Endothelial cell of umbilical vein (primary cell): ENCODE results near the gene RPUSD4. TPM values are rescaled to one million over a fixed set of nuclear protein-coding genes. Genes with fewer than 3 reads are reported as not detected.
A peak's percentile ranks its signal among the peaks of the same experiment; 100 is the strongest.

Source experiments
- BruUV-seq: library from RNA; stranded (reverse); fragments of 400-500 nt; replicated peaks from 2 replicates; lab custom pipeline; 2021; lab: Mats Ljungman, UMichigan
- CTCF ChIA-PET: fragments of 300-600, 350-600 bp; sonication (Branson Sonifier 250); formaldehyde crosslinking; loops from one replicate; lab custom pipeline; 2021; ENCODE audit warnings: antibody characterized with exemption, inconsistent platforms; lab: Charles Lee
- POLR2A ChIA-PET: fragments of 300-600, 350-600 bp; sonication (Branson Sonifier 250); formaldehyde crosslinking; loops from one replicate; lab custom pipeline; 2021; ENCODE audit warnings: antibody characterized with exemption, inconsistent platforms; lab: Charles Lee
- DNase-seq: peaks from one replicate; pipeline ENCODE4 v3.0.0-alpha.2; 2011; ENCODE audit warnings: low read depth, low spot score
- FAIRE-seq: peaks from 2 replicates; lab custom pipeline; 2011; peaks lifted over from hg19 to GRCh38; lab: Jason Lieb, UNC
- H2AFZ ChIP-seq: 2 replicates; pipeline ENCODE4 v1.6.0; 2012; ENCODE audit warnings: low read depth, low read length, control low read depth, inconsistent platforms
- H3K27ac ChIP-seq: 2 replicates; pipeline ENCODE4 v1.5.1; 2011; ENCODE audit warnings: low read depth, mild to moderate bottlenecking, control low read depth, low read length, moderate library complexity; ENCODE audit not compliant: insufficient read depth
- H3K27me3 ChIP-seq, 2 experiments: 2 replicates each; pipeline versions ENCODE4 v1.6.0 to v1.6.1; 2011; ENCODE audit warnings: low read length in 2 of 2, mixed read lengths in 1 of 2; ENCODE audit not compliant: control insufficient read depth in 2 of 2, insufficient read depth in 2 of 2
- H3K36me3 ChIP-seq, 2 experiments: 2 replicates in 1 of 2; 3 replicates in 1 of 2; pipeline ENCODE4 v1.5.1; 2011; ENCODE audit warnings: low read length in 2 of 2, mild to moderate bottlenecking in 1 of 2, moderate library complexity in 1 of 2; ENCODE audit not compliant: control insufficient read depth in 2 of 2, insufficient read depth in 2 of 2; ENCODE audit errors: extremely low read depth in 1 of 2
- H3K4me1 ChIP-seq: 3 replicates; pipeline ENCODE4 v1.5.1; 2011; ENCODE audit warnings: mild to moderate bottlenecking, low read length; ENCODE audit not compliant: control insufficient read depth, insufficient read depth; ENCODE audit errors: extremely low read depth
- H3K4me2 ChIP-seq: 2 replicates; pipeline ENCODE4 v1.6.1; 2011; ENCODE audit warnings: low read length, control low read depth, mixed read lengths; ENCODE audit not compliant: insufficient read depth
- H3K4me3 ChIP-seq, 3 experiments: fragments of 200-600 bp in 1 of 3; sonication (generic), shearing (Covaris generic) in 1 of 3; replicated peaks in 1 of 3; 2 replicates each; pipeline ENCODE4 v1.5.1; 2011 to 2016; ENCODE audit warnings: control low read depth in 3 of 3, low read length in 3 of 3, mild to moderate bottlenecking in 2 of 3, inconsistent platforms in 1 of 3, low read depth in 1 of 3, moderate library complexity in 1 of 3; ENCODE audit not compliant: insufficient read depth in 1 of 3
- H3K79me2 ChIP-seq: 2 replicates; pipeline ENCODE4 v1.6.0; 2012; ENCODE audit warnings: low read length, inconsistent platforms; ENCODE audit not compliant: control insufficient read depth, insufficient read depth
- H3K9ac ChIP-seq: replicated peaks from 2 replicates; pipeline ENCODE3; 2011; ENCODE audit warnings: low read length, control low read depth; ENCODE audit not compliant: insufficient read depth; ENCODE audit errors: extremely low read depth
- H3K9me1 ChIP-seq: replicated peaks from 3 replicates; pipeline ENCODE4 v1.6.0; 2011; ENCODE audit warnings: mild to moderate bottlenecking, low read length; ENCODE audit not compliant: control insufficient read depth, insufficient read depth; ENCODE audit errors: extremely low read depth
- H3K9me3 ChIP-seq: replicated peaks from 2 replicates; pipeline ENCODE4 v1.5.1; 2012; ENCODE audit warnings: low read length, inconsistent platforms; ENCODE audit not compliant: control insufficient read depth, insufficient read depth
- H4K20me1 ChIP-seq: replicated peaks from 2 replicates; pipeline ENCODE3; 2011; ENCODE audit warnings: mild to moderate bottlenecking, low read length; ENCODE audit not compliant: control insufficient read depth, insufficient read depth; ENCODE audit errors: extremely low read depth
- CTCF ChIP-seq, 2 donors: IDR thresholded peaks; 1 replicate in 1 of 2; 2 replicates in 1 of 2; pipeline ENCODE4 v1.5.1; 2011; ENCODE audit warnings: low read length in 2 of 2, mild to moderate bottlenecking in 2 of 2, moderate library complexity in 2 of 2, control low read depth in 1 of 2, inconsistent platforms in 1 of 2, low read depth in 1 of 2; ENCODE audit not compliant: insufficient read depth in 1 of 2; ENCODE audit errors: extremely low read depth in 1 of 2
- EZH2 ChIP-seq: IDR thresholded peaks from 2 replicates; pipeline ENCODE4 v1.6.1; 2012; ENCODE audit warnings: borderline replicate concordance, low read depth, mild to moderate bottlenecking, moderate library complexity, low read length, inconsistent platforms; ENCODE audit not compliant: severe bottlenecking
- FOS ChIP-seq: IDR thresholded peaks from 2 replicates; pipeline ENCODE4 v1.6.1; 2011; ENCODE audit warnings: mild to moderate bottlenecking, low read length, moderate library complexity, borderline replicate concordance; ENCODE audit not compliant: insufficient read depth
- GATA2 ChIP-seq: IDR thresholded peaks from 2 replicates; pipeline ENCODE4 v1.7.0; 2011; ENCODE audit warnings: low read depth, mild to moderate bottlenecking, moderate library complexity, mixed read lengths, low read length; ENCODE audit not compliant: insufficient read length, insufficient read depth
- JUN ChIP-seq: IDR thresholded peaks from 2 replicates; pipeline ENCODE4 v1.6.1; 2011; ENCODE audit warnings: borderline replicate concordance, low read depth; ENCODE audit not compliant: insufficient read length, insufficient read depth
- MAX ChIP-seq: IDR thresholded peaks from 2 replicates; pipeline ENCODE4 v1.6.1; 2011; ENCODE audit not compliant: insufficient read depth, insufficient read length
- MYC ChIP-seq: IDR thresholded peaks from one replicate; pipeline ENCODE4 v1.6.1; 2011; ENCODE audit warnings: mild to moderate bottlenecking, low read depth, low read length
- POLR2AphosphoS5 ChIP-seq: IDR thresholded peaks from 2 replicates; pipeline ENCODE4 v1.6.1; 2012; ENCODE audit warnings: low read depth, mild to moderate bottlenecking, control low read depth, low read length, moderate library complexity; ENCODE audit not compliant: insufficient read depth
- dilution Hi-C: fragments of 300-500 bp; cut with MboI; formaldehyde crosslinking; loops from one replicate; pipeline ENCODE4 v1.15.0; 2019; ENCODE audit warnings: low sequenced_read_pairs; ENCODE audit not compliant: extremely low pct_ligation_motif_present
- intact Hi-C: fragments of 100-400 bp; cut with micrococcal nuclease; formaldehyde crosslinking; loops from one replicate; pipeline ENCODE4 v1.10.0; 2022
- polyA plus RNA-seq, 4 experiments: library from polyadenylated mRNA; depleted of rRNA in 3 of 4; stranded (reverse) in 3 of 4; unstranded in 1 of 4; fragments of >200 nt; gene quantifications; 2 replicates each; pipeline versions ENCODE4 v1.2.1 to v1.2.3, GENCODE V29; 2011 to 2012; ENCODE audit warnings: missing spikeins in 1 of 4
- total RNA-seq: library from RNA; stranded (reverse); gene quantifications from 2 replicates; pipeline ENCODE4 v1.2.3, GENCODE V29; 2021

Gene RPUSD4
- total and polyA plus RNA-seq, 2 donors (not counting 3 experiments of a cell fraction or from before 2014, with no cell fraction given), result 37.8 to 40.8 TPM

- dilution Hi-C loops (no loop called here), intact Hi-C loops (loop anchor here (2.0 kb wide), 1 partner anchor 93 kb away; the partner anchor contains the start of gene CDON)
- no peak overlapping the region for H3K4me3 ChIP-seq
- no peak for DNase-seq
- no TSS peak for BruUV-seq
- POLR2A ChIA-PET, result no interaction called here
- H3K27ac ChIP-seq, result peak overlapping the region; percentile 37
- H3K79me2 ChIP-seq, result no peaks in the 10 kb centered on the region
- no peaks in the 10 kb centered on the region for H3K27me3 ChIP-seq
- H3K9ac ChIP-seq, result no peak overlapping the region
- no peaks in the 10 kb centered on the region for H4K20me1 ChIP-seq
- H2AFZ ChIP-seq, result no peak overlapping the region
- TF ChIP-seq GATA2 (no peak), FOS (no peak), JUN (no peak), CTCF (IDR thresholded peaks at IDR 0.05; ENCODE audit: extremely low read depth in 1 of 2, insufficient read depth in 1 of 2, low read depth in 1 of 2, low read length in 2 of 2) (no peak), POLR2AphosphoS5 (no peak), MYC (no peak), EZH2 (no peak), MAX (no peak)
- no peaks in the 10 kb centered on the region for H3K9me1 ChIP-seq
- H3K4me2 ChIP-seq, result no peak overlapping the region
- CTCF ChIA-PET, result interaction anchor here (1.1 to 3.6 kb wide), 2 partner anchors 41 to 43 kb away, joined by 3 to 11 read pairs; no protein-coding TSS in a partner anchor
- no peaks in the 10 kb centered on the region for H3K36me3 ChIP-seq
- peaks cover 25% of the 10 kb centered on the region for H3K4me1 ChIP-seq
- FAIRE-seq, result no peak
- no peaks in the 10 kb centered on the region for H3K9me3 ChIP-seq
Observed at GRCh38 chr11:126155402-126156187, 55.9 kb downstream of the RPUSD4 start.
